ENCODE measurements around the gene SUGCT. TPM values are rescaled to one million over a fixed set of nuclear protein-coding genes. Genes with fewer than 3 reads are reported as not detected.
A peak's percentile ranks its signal among the peaks of the same experiment; 100 is the strongest.

SUGCT gene
- total RNA-seq, 4 donors from 2014 or later, result 0.83 to 7.1 (median 3.2) TPM

- intact Hi-C loops (cut with DNase I), result no loop called here
- Histone ChIP-seq H3K27ac (no peak overlapping the region), H3K9me3 (no peaks in the 10 kb centered on the region), H3K4me3 (no peak overlapping the region), H3K36me3 (no peaks in the 10 kb centered on the region), H3K4me1 (no peaks in the 10 kb centered on the region), H3K27me3 (no peaks in the 10 kb centered on the region)
- 73 to 77% methylated on average over 2 of the region's 2 CpGs for WGBS, 2 donors
- TF ChIP-seq CTCF (IDR thresholded peaks at IDR 0.05) (no peak), POLR2A (IDR thresholded peaks at IDR 0.05) (no peak)
- DNase-seq, result no peak
Measured at GRCh38 chr7:40327113-40327512, 192.3 kb downstream of the SUGCT start.

DNA sequence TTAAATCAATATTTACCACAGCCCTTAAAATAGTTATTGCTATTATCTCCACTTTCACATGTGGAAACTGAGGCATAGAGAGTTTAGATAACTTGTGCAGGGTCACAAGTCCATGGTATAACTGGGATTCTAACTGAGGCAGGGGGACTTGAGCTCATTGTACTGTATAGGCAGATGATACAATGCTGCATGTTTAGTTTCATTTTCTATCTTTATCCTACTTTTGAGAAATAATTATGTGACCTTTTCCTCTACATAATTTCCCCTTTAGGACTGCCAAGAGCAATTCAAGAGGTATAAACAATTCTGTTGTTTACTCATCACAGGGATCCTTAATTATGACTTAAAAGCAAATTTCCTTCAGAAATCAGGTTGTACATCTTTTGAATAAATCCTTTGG lies 193.1 kb downstream of the SUGCT start:
- intact Hi-C loops (cut with DNase I), result no loop called here
- no peak overlapping the region for H3K4me3 ChIP-seq

DNA sequence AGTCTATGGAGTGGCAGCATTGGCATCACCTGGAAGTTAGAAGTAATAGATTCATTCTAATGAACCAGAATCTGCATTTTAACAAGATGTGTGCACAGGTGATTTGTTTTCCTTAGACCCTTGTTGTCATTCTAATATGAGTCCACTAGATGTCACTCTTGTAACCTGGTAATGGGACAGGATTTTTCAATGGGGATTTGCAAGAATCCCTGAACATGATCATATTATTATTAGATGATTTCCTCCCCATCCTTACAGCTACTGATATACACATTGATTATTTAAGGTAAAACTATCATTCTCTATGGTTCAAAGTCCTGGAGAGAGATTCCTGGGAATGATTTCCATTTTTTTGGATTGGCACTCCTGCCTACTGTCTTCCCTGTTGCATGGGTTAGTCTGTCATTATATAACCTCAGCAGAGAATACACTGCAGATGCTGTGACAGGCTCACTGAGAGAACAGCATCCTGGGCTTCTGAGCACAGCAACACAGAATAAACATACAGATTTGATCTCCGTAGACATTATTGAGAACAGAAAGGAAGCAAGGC lies 194.9 kb downstream of the SUGCT start:
- Histone ChIP-seq H3K36me3 (no peaks in the 10 kb centered on the region), H3K4me1 (no peaks in the 10 kb centered on the region), H3K9me3 (no peaks in the 10 kb centered on the region), H3K27me3 (no peaks in the 10 kb centered on the region), H3K27ac (no peak overlapping the region), H3K4me3 (no peak overlapping the region)
- intact Hi-C loops (cut with DNase I), result no loop called here
- TF ChIP-seq POLR2A (IDR thresholded peaks at IDR 0.05) (no peak), CTCF (IDR thresholded peaks at IDR 0.05) (peak; percentile 45 to 69 (median 58))
- 58 to 77% methylated on average over 1 of the region's 1 CpG for whole genome bisulfite sequencing, 2 donors
- no peak for DNase-seq

More for the DNA sequence above, 193.1 kb downstream of the SUGCT start:
- DNase-seq, result no peak
- Histone ChIP-seq H3K27me3 (no peaks in the 10 kb centered on the region), H3K9me3 (no peaks in the 10 kb centered on the region), H3K4me1 (no peaks in the 10 kb centered on the region), H3K27ac (no peak overlapping the region), H3K36me3 (no peaks in the 10 kb centered on the region)
- TF ChIP-seq CTCF (IDR thresholded peaks at IDR 0.05) (no peak), POLR2A (IDR thresholded peaks at IDR 0.05) (no peak)

DNA sequence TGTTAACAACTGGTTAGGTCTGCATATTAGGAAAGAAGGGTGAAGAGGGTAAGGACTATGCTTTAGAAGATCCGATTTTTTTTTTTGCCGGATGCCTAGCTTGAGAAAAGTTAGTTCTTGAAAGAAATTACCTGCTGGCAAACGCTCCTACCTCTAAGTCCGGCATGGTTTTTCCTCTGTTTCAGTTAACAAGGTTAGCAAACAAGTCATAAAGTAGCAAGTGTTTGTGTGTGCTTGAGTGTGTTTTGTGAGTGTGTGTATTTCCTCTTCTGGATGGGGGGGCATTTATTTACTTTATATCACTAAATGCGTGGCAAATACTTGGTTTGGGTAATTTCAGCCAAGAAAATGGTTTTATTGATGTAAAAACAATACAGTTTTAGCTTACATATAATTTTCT lies 195.6 kb downstream of the SUGCT start:
- Histone ChIP-seq H3K4me1 (no peaks in the 10 kb centered on the region), H3K4me3 (no peak overlapping the region), H3K27me3 (no peaks in the 10 kb centered on the region), H3K27ac (no peak overlapping the region), H3K36me3 (no peaks in the 10 kb centered on the region), H3K9me3 (no peaks in the 10 kb centered on the region)
- no peak for TF ChIP-seq POLR2A (IDR thresholded peaks at IDR 0.05)
- TF ChIP-seq CTCF (IDR thresholded peaks at IDR 0.05), result no peak
- WGBS, 2 donors, result 84 to 91% methylated on average over 5 of the region's 5 CpGs
- no peak for DNase-seq
- intact Hi-C loops (cut with DNase I), result no loop called here

GRCh38 chr7:40331915-40332314 lies 197.1 kb downstream of the SUGCT start:
- Histone ChIP-seq H3K4me3 (no peak overlapping the region), H3K4me1 (no peaks in the 10 kb centered on the region), H3K36me3 (no peaks in the 10 kb centered on the region), H3K27me3 (no peaks in the 10 kb centered on the region), H3K27ac (no peak overlapping the region), H3K9me3 (no peaks in the 10 kb centered on the region)
- intact Hi-C loops (cut with DNase I), result no loop called here
- 0 to 42% methylated on average over 1 of the region's 1 CpG for WGBS, 2 donors
- no peak for DNase-seq
- TF ChIP-seq POLR2A (IDR thresholded peaks at IDR 0.05) (no peak), CTCF (IDR thresholded peaks at IDR 0.05) (no peak)
